HG03432 (cell line): ENCODE results near the gene TIMP3.

Experiments
- ATAC-seq: cut with Tn5 transposase; IDR thresholded peaks from one replicate; pipeline ENCODE4 v1.9.1; 2021; ENCODE audit warnings: mild to moderate bottlenecking, moderate library complexity; ENCODE audit not compliant: unreplicated experiment

Gene TIMP3

GRCh38 chr22:32785321-32786026 is 16.0 kb upstream of the TIMP3 start:
- no peak for ATAC-seq

GRCh38 chr22:32786027-32786418 is 15.5 kb upstream of the TIMP3 start:
- no peak for ATAC-seq

- no peak for ATAC-seq
These were observed 12.4 kb upstream of the TIMP3 start for GRCh38 chr22:32788904-32789624.

- no peak for ATAC-seq
These were observed 11.5 kb upstream of the TIMP3 start for GRCh38 chr22:32789797-32790620.

GRCh38 chr22:32791056-32791455 is 10.4 kb upstream of the TIMP3 start:
- no peak for ATAC-seq

GRCh38 chr22:32791485-32791884 is 10.0 kb upstream of the TIMP3 start:
- ATAC-seq, result no peak

GRCh38 chr22:32793589-32793988 is 7.9 kb upstream of the TIMP3 start:
- no peak for ATAC-seq

GRCh38 chr22:32794449-32795213 is 6.9 kb upstream of the TIMP3 start:
- no peak for ATAC-seq

- no peak for ATAC-seq
These were observed 6.3 kb upstream of the TIMP3 start for GRCh38 chr22:32795214-32795596.

- no peak for ATAC-seq
These were observed 4.5 kb upstream of the TIMP3 start for GRCh38 chr22:32796865-32797573.

GRCh38 chr22:32799496-32799895 is 2.0 kb upstream of the TIMP3 start:
- no peak for ATAC-seq

GRCh38 chr22:32800158-32800882 is 1.2 kb upstream of the TIMP3 start:
- no peak for ATAC-seq

GRCh38 chr22:32800994-32801536 is 440 bp upstream of the TIMP3 start:
- ATAC-seq, result no peak

- ATAC-seq, result no peak
These were observed 796 bp downstream of the TIMP3 start for GRCh38 chr22:32802237-32802765.

GRCh38 chr22:32803020-32803737 is 1.7 kb downstream of the TIMP3 start:
- ATAC-seq, result no peak

GRCh38 chr22:32803738-32804435 is 2.4 kb downstream of the TIMP3 start:
- no peak for ATAC-seq

GRCh38 chr22:32804531-32805360 is 3.2 kb downstream of the TIMP3 start:
- ATAC-seq, result no peak
